Bronchial epithelial cell (primary cell): ENCODE results near the gene STARD13. TPM values are rescaled to one million over a fixed set of nuclear protein-coding genes. Genes with fewer than 3 reads are reported as not detected.

Experiments used
- DNase-seq: peaks from one replicate; pipeline ENCODE4 v3.0.0-alpha.2; 2010; ENCODE audit warnings: low read depth
- FAIRE-seq: peaks from 2 replicates; lab custom pipeline; 2011; peaks lifted over from hg19 to GRCh38; lab: Jason Lieb, UNC
- H3K27me3 ChIP-seq: 2 replicates; pipeline ENCODE4 v1.5.1; 2011; ENCODE audit warnings: low read length; ENCODE audit not compliant: control insufficient read depth, insufficient read depth
- H3K36me3 ChIP-seq: 2 replicates; pipeline ENCODE4 v1.5.1; 2011; ENCODE audit warnings: low read length; ENCODE audit not compliant: control insufficient read depth, insufficient read depth
- H3K4me3 ChIP-seq: 2 replicates; pipeline ENCODE4 v1.5.1; 2011; ENCODE audit warnings: mild to moderate bottlenecking, low read depth, low read length, control low read depth
- total RNA-seq: library from RNA; depleted of rRNA; stranded (reverse); fragments of >200 nt; gene quantifications from 2 replicates; pipeline ENCODE4 v1.2.1, GENCODE V29; 2014
- TF ChIP-seq, protein P1 (sequence below): IDR thresholded peaks from 2 replicates; pipeline ENCODE4 v1.5.1; 2011; ENCODE audit warnings: mild to moderate bottlenecking, moderate library complexity, low read length, control low read depth, inconsistent platforms; ENCODE audit not compliant: insufficient read depth, severe bottlenecking

The STARD13 gene
- total RNA-seq, 1 donor from 2014 or later, result 2.1 TPM

GRCh38 chr13:33272531-33273124, 12.9 kb downstream of the STARD13 start:
- no peak for FAIRE-seq
- peak; percentile 62 for DNase-seq
- Histone ChIP-seq H3K36me3 (no peaks in the 10 kb centered on the region), H3K27me3 (no peaks in the 10 kb centered on the region), H3K4me3 (no peak overlapping the region)
- TF ChIP-seq, protein P1, sequence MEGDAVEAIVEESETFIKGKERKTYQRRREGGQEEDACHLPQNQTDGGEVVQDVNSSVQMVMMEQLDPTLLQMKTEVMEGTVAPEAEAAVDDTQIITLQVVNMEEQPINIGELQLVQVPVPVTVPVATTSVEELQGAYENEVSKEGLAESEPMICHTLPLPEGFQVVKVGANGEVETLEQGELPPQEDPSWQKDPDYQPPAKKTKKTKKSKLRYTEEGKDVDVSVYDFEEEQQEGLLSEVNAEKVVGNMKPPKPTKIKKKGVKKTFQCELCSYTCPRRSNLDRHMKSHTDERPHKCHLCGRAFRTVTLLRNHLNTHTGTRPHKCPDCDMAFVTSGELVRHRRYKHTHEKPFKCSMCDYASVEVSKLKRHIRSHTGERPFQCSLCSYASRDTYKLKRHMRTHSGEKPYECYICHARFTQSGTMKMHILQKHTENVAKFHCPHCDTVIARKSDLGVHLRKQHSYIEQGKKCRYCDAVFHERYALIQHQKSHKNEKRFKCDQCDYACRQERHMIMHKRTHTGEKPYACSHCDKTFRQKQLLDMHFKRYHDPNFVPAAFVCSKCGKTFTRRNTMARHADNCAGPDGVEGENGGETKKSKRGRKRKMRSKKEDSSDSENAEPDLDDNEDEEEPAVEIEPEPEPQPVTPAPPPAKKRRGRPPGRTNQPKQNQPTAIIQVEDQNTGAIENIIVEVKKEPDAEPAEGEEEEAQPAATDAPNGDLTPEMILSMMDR, result no peak

DNA sequence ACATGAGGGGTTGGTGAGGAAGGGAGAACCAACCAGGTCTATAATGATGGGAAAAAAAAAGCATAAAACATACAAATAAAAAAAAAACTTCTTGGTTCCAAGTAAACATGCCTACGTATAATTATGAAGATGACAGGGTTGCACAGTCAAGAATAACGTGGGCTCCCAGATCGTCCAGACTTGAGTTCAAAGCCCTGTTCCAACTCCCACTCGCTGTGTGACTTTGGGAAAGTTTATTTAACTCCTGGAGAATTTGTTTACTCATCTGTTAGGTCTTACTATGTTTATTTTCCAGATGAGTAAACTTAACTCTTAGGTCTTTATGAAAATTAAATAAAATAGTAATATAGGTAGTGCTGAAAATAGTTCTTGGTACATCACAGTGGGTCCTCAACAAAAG, 13.8 kb downstream of the STARD13 start:
- Histone ChIP-seq H3K4me3 (no peak overlapping the region), H3K27me3 (no peaks in the 10 kb centered on the region), H3K36me3 (no peaks in the 10 kb centered on the region)
- TF ChIP-seq, protein P1, result no peak
- no peak for FAIRE-seq
- no peak for DNase-seq

GRCh38 chr13:33270895-33271538, 14.5 kb downstream of the STARD13 start:
- DNase-seq (no peak), FAIRE-seq (no peak)
- TF ChIP-seq, protein P1, result no peak
- no peaks in the 10 kb centered on the region for H3K27me3 ChIP-seq
- no peaks in the 10 kb centered on the region for H3K36me3 ChIP-seq
- no peak overlapping the region for H3K4me3 ChIP-seq

GRCh38 chr13:33265607-33266006, 19.9 kb downstream of the STARD13 start:
- Histone ChIP-seq H3K4me3 (no peak overlapping the region), H3K36me3 (no peaks in the 10 kb centered on the region), H3K27me3 (no peaks in the 10 kb centered on the region)
- no peak for DNase-seq
- TF ChIP-seq, protein P1, result no peak
- FAIRE-seq, result no peak

GRCh38 chr13:33265133-33265532, 20.4 kb downstream of the STARD13 start:
- Histone ChIP-seq H3K27me3 (no peaks in the 10 kb centered on the region), H3K4me3 (no peak overlapping the region), H3K36me3 (no peaks in the 10 kb centered on the region)
- no peak for DNase-seq
- TF ChIP-seq, protein P1, result no peak
- FAIRE-seq, result no peak

GRCh38 chr13:33264620-33264978, 21.0 kb downstream of the STARD13 start:
- DNase-seq, result no peak
- Histone ChIP-seq H3K27me3 (no peaks in the 10 kb centered on the region), H3K4me3 (no peak overlapping the region), H3K36me3 (no peaks in the 10 kb centered on the region)
- TF ChIP-seq, protein P1, result no peak
- FAIRE-seq, result no peak
